ENCODE data around the gene SMARCAL1.

- TF ChIP-seq EZH2 (IDR thresholded peaks at IDR 0.05; ENCODE audit: low read depth) (no peak), CTCF (conservative IDR thresholded peaks at IDR 0.05) (no peak)
These were observed 85.2 kb downstream of the SMARCAL1 start for GRCh38 chr2:216497382-216498069.

All from PC-9 (cell line).